ENCODE data around the gene PTN. TPM values are rescaled to one million over a fixed set of nuclear protein-coding genes. Genes with fewer than 3 reads are reported as not detected.

PTN gene
- total and polyA plus RNA-seq, 9 of the 15 experiments (the other 6 are each of a cell fraction or from before 2014, with no cell fraction given) = not detected

GRCh38 chr7:137231167-137231566, 112.4 kb downstream of the PTN start:
- Histone ChIP-seq H3K27ac (ENCODE audit: extremely low read depth, low read depth, low read length) (no peak overlapping the region), H4K20me1 (replicated peaks; ENCODE audit: control insufficient read depth, insufficient read depth, low read length) (no peaks in the 10 kb centered on the region), H3K4me3 (no peak overlapping the region), H3K79me2 (ENCODE audit: control insufficient read depth, insufficient read depth, low read length) (no peaks in the 10 kb centered on the region), H3K36me3 (ENCODE audit: control insufficient read depth, insufficient read depth, low read length) (no peaks in the 10 kb centered on the region), H2AFZ (ENCODE audit: low read depth, low read length) (no peak overlapping the region), H3K9me3 (replicated peaks; ENCODE audit: control insufficient read depth, insufficient read depth, low read depth, low read length) (0 out of 2 replicates have a peak, but pooled peaks cover 2% of the 10 kb centered on the region), H3K4me1 (replicated peaks in 1 of 2; ENCODE audit: control insufficient read depth in 2 of 2, insufficient read depth in 2 of 2, low read length in 2 of 2) (no peaks in the 10 kb centered on the region), H3K27me3 (ENCODE audit: control insufficient read depth in 2 of 2, insufficient read depth in 2 of 2, low read length in 2 of 2) (no peaks in the 10 kb centered on the region), H3K9ac (ENCODE audit: insufficient read depth in 1 of 2, low read depth in 2 of 2, low read length in 2 of 2) (no peak overlapping the region), H3K9me1 (ENCODE audit: control insufficient read depth, insufficient read depth, low read length) (no peaks in the 10 kb centered on the region), H3K4me2 (ENCODE audit: insufficient read depth, low read length) (no peak overlapping the region)
- in situ Hi-C loops (cut with MboI) = no loop called here
- no TSS peak for BruUV-seq (replicated peaks)
- intact Hi-C loops (cut with micrococcal nuclease) = no loop called here
- CTCF ChIA-PET (ENCODE audit: low intra/inter-chr PET ratio) = no interaction called here
- no peak for FAIRE-seq
- DNase-seq (ENCODE audit: extremely low read depth in 1 of 4, low spot score in 3 of 4) = no peak
- POLR2A ChIA-PET = no interaction called here
- 0% methylated on average over 2 of the region's 2 CpGs for WGBS (ENCODE audit: insufficient coverage, low coverage, missing lambda C conversion rate)
- no peak for ATAC-seq
- TF ChIP-seq ZBTB11 (CRISPR knock-in tag; IDR thresholded peaks at IDR 0.05) (no peak), C11orf30 (IDR thresholded peaks at IDR 0.05; ENCODE audit: low read depth) (peak; percentile 14; the same call in 1 of the 2 replicates), TCFL5 (CRISPR knock-in tag; conservative IDR thresholded peaks at IDR 0.05) (no peak), MAFK (IDR thresholded peaks at IDR 0.05; ENCODE audit: low read length) (peak; percentile 36; the same call in 1 of the 2 replicates), ESRRA (IDR thresholded peaks at IDR 0.05; ENCODE audit: borderline replicate concordance, low read depth) (no peak), ZNF668 (CRISPR knock-in tag; IDR thresholded peaks at IDR 0.05) (no peak), ZNF57 (CRISPR knock-in tag; IDR thresholded peaks at IDR 0.05) (no peak), MAFF (IDR thresholded peaks at IDR 0.05; ENCODE audit: low read length) (peak; percentile 38; the same call in 1 of the 2 replicates), MTF1 (CRISPR knock-in tag; IDR thresholded peaks at IDR 0.05; ENCODE audit: borderline replicate concordance) (no peak), KLF16 (IDR thresholded peaks at IDR 0.05) (no peak), MXI1 (IDR thresholded peaks at IDR 0.05; ENCODE audit: low read depth, low read length) (no peak), DDX20 (tag; IDR thresholded peaks at IDR 0.05; ENCODE audit: low read depth) (no peak), ZBTB9 (CRISPR knock-in tag; IDR thresholded peaks at IDR 0.05) (no peak), UBTF (IDR thresholded peaks at IDR 0.05; ENCODE audit: borderline replicate concordance in 1 of 2, low read depth in 2 of 2, low read length in 2 of 2) (no peak), NUFIP1 (IDR thresholded peaks at IDR 0.05; ENCODE audit: partially characterized antibody) (no peak)
